Activated T-helper 2 cell treated with anti-CD3 and anti-CD28 coated beads, Interferon-gamma antibody, Interleukin-2, Interleukin-4, amounts not matched to agents 10 μg/mL and 5 μg/mL and 100 μg/mL, durations not matched to agents 14 hours and 24 hours and 36 hours (primary cell): ENCODE results near the gene IL1A. TPM values are rescaled to one million over a fixed set of nuclear protein-coding genes. Genes with fewer than 3 reads are reported as not detected.
"Not testable (repeated sequence)": the region's sequence is repeated elsewhere in the genome, so short reads cannot be mapped to it uniquely, and the experiment has no call there.

Source experiments
- DNase-seq: peaks from one replicate; pipeline ENCODE4 v3.0.0; 2021; ENCODE audit warnings: low spot score
- H3K27ac Mint-ChIP-seq: one replicate; pipeline ENCODE4 v1.8.0; 2021; ENCODE audit warnings: mixed read lengths
- H3K27me3 Mint-ChIP-seq: one replicate; pipeline ENCODE4 v1.8.0; 2021; ENCODE audit warnings: low read depth, mixed read lengths
- H3K36me3 Mint-ChIP-seq: one replicate; pipeline ENCODE4 v1.8.0; 2021; ENCODE audit warnings: low read depth, mixed read lengths
- H3K4me1 Mint-ChIP-seq: one replicate; pipeline ENCODE4 v1.8.0; 2021; ENCODE audit warnings: low read depth, mixed read lengths
- H3K4me3 Mint-ChIP-seq: one replicate; pipeline ENCODE4 v1.8.0; 2021; ENCODE audit warnings: low read depth, mild to moderate bottlenecking, moderate library complexity, mixed read lengths
- H3K9me3 Mint-ChIP-seq: one replicate; pipeline ENCODE4 v1.8.0; 2021; ENCODE audit warnings: mixed read lengths
- intact Hi-C: fragments of 100-400 bp; cut with micrococcal nuclease; formaldehyde crosslinking; loops from one replicate; pipeline ENCODE4 v1.15.1; 2023
- total RNA-seq: library from RNA; stranded (reverse); gene quantifications from 2 replicates; pipeline ENCODE4 v1.2.3, GENCODE V29; 2022

The IL1A gene
- total RNA-seq, result 6.8 and 7.0 TPM in 2 replicates

GRCh38 chr2:112784199-112785189 lies at the start of gene IL1A:
TSS of gene IL1A (minus strand) at chr2:112784493. CDS start at chr2:112783770, 723 bp downstream.
- intact Hi-C loops, result no loop called here
- Mint-ChIP-seq H3K4me3 (peak within 1 kb of the TSS; percentile 51), H3K9me3 (no peaks in the 10 kb centered on the region), H3K4me1 (peaks cover 19% of the 10 kb centered on the region), H3K27ac (peak within 1 kb of the TSS; percentile 5), H3K27me3 (peaks cover 16% of the 10 kb centered on the region), H3K36me3 (no peaks in the 10 kb centered on the region)
- DNase-seq, result no peak

- no peak for DNase-seq
- intact Hi-C loops, result no loop called here
- no peaks in the 10 kb centered on the region for H3K9me3 Mint-ChIP-seq
- H3K4me1 Mint-ChIP-seq, result peaks cover 4% of the 10 kb centered on the region
- no peaks in the 10 kb centered on the region for H3K36me3 Mint-ChIP-seq
- H3K27ac Mint-ChIP-seq, result no peak overlapping the region
- no peak overlapping the region for H3K4me3 Mint-ChIP-seq
- H3K27me3 Mint-ChIP-seq, result peaks cover 23% of the 10 kb centered on the region
Measured at GRCh38 chr2:112833976-112834375, 49.7 kb upstream of the IL1A start.

- intact Hi-C loops, H3K9me3 Mint-ChIP-seq, H3K4me3 Mint-ChIP-seq, H3K36me3 Mint-ChIP-seq, H3K27ac Mint-ChIP-seq, DNase-seq, H3K4me1 Mint-ChIP-seq: not testable (repeated sequence)
- peaks cover 20% of the 10 kb centered on the region for H3K27me3 Mint-ChIP-seq
Measured at GRCh38 chr2:112833639-112833931, 49.3 kb upstream of the IL1A start.

- Mint-ChIP-seq H3K9me3 (no peaks in the 10 kb centered on the region), H3K4me3 (no peak overlapping the region), H3K4me1 (peaks cover 12% of the 10 kb centered on the region), H3K36me3 (no peaks in the 10 kb centered on the region), H3K27me3 (peaks cover 18% of the 10 kb centered on the region), H3K27ac (no peak overlapping the region)
- intact Hi-C loops, result no loop called here
- DNase-seq, result no peak
Measured at GRCh38 chr2:112832841-112833638, 48.7 kb upstream of the IL1A start.

- intact Hi-C loops, result no loop called here
- H3K27me3 Mint-ChIP-seq, result peaks cover 18% of the 10 kb centered on the region
- H3K4me1 Mint-ChIP-seq, result peaks cover 18% of the 10 kb centered on the region
- H3K27ac Mint-ChIP-seq, result no peak overlapping the region
- H3K36me3 Mint-ChIP-seq, result no peaks in the 10 kb centered on the region
- no peaks in the 10 kb centered on the region for H3K9me3 Mint-ChIP-seq
- DNase-seq, result no peak
- no peak overlapping the region for H3K4me3 Mint-ChIP-seq
Measured at GRCh38 chr2:112831946-112832840, 47.9 kb upstream of the IL1A start.

- Mint-ChIP-seq H3K4me3 (no peak overlapping the region), H3K27me3 (peaks cover 12% of the 10 kb centered on the region), H3K36me3 (no peaks in the 10 kb centered on the region), H3K27ac (no peak overlapping the region), H3K9me3 (no peaks in the 10 kb centered on the region), H3K4me1 (peaks cover 18% of the 10 kb centered on the region)
- no peak for DNase-seq
- intact Hi-C loops, result no loop called here
Measured at GRCh38 chr2:112831513-112831845, 47.2 kb upstream of the IL1A start.

GRCh38 chr2:112830682-112831512 lies 46.6 kb upstream of the IL1A start:
- intact Hi-C loops, result no loop called here
- H3K4me3 Mint-ChIP-seq, result no peak overlapping the region
- no peak overlapping the region for H3K27ac Mint-ChIP-seq
- no peaks in the 10 kb centered on the region for H3K9me3 Mint-ChIP-seq
- no peaks in the 10 kb centered on the region for H3K36me3 Mint-ChIP-seq
- no peak for DNase-seq
- H3K4me1 Mint-ChIP-seq, result peaks cover 19% of the 10 kb centered on the region
- H3K27me3 Mint-ChIP-seq, result peaks cover 7% of the 10 kb centered on the region

- H3K9me3 Mint-ChIP-seq, result no peaks in the 10 kb centered on the region
- no peak for DNase-seq
- peaks cover 5% of the 10 kb centered on the region for H3K27me3 Mint-ChIP-seq
- no peaks in the 10 kb centered on the region for H3K36me3 Mint-ChIP-seq
- H3K27ac Mint-ChIP-seq, result no peak overlapping the region
- H3K4me1 Mint-ChIP-seq, result peaks cover 21% of the 10 kb centered on the region
- no peak overlapping the region for H3K4me3 Mint-ChIP-seq
- intact Hi-C loops, result loop anchor here (10.0 kb wide), 2 partner anchors 55 to 185 kb away; partner anchors contain the start of gene SLC20A1
Measured at GRCh38 chr2:112829961-112830681, 45.8 kb upstream of the IL1A start.

GRCh38 chr2:112829101-112829960 lies 45.0 kb upstream of the IL1A start:
- DNase-seq, result no peak
- intact Hi-C loops, result loop anchor here (10.0 kb wide), 2 partner anchors 55 to 185 kb away; partner anchors contain the start of gene SLC20A1
- Mint-ChIP-seq H3K27ac (no peak overlapping the region), H3K4me3 (no peak overlapping the region), H3K36me3 (no peaks in the 10 kb centered on the region), H3K4me1 (peaks cover 25% of the 10 kb centered on the region), H3K27me3 (peaks cover 5% of the 10 kb centered on the region), H3K9me3 (no peaks in the 10 kb centered on the region)

- peak overlapping the region; percentile 25 for H3K27ac Mint-ChIP-seq
- no peaks in the 10 kb centered on the region for H3K9me3 Mint-ChIP-seq
- H3K36me3 Mint-ChIP-seq, result no peaks in the 10 kb centered on the region
- H3K4me1 Mint-ChIP-seq, result peaks cover 30% of the 10 kb centered on the region
- H3K27me3 Mint-ChIP-seq, result peaks cover 5% of the 10 kb centered on the region
- no peak overlapping the region for H3K4me3 Mint-ChIP-seq
- DNase-seq, result no peak
- intact Hi-C loops, result loop anchor here (10.0 kb wide), 2 partner anchors 53 to 183 kb away; partner anchors contain the start of gene SLC20A1
Measured at GRCh38 chr2:112828251-112828691, 44.0 kb upstream of the IL1A start.
